ENCODE measurements around the gene KLF13.

GRCh38 chr15:31316135-31316795, 10.4 kb upstream of the KLF13 start:
- no peak for TF ChIP-seq CTCF (conservative IDR thresholded peaks at IDR 0.05 in 1 of 2, IDR thresholded peaks at IDR 0.05 in 1 of 2; ENCODE audit: low read depth in 1 of 2, low read length in 2 of 2)
- TF ChIP-seq EZH2 (IDR thresholded peaks at IDR 0.05; ENCODE audit: low read length, missing control alignments): no peak
